ENCODE data around the gene FMNL2.

DNA sequence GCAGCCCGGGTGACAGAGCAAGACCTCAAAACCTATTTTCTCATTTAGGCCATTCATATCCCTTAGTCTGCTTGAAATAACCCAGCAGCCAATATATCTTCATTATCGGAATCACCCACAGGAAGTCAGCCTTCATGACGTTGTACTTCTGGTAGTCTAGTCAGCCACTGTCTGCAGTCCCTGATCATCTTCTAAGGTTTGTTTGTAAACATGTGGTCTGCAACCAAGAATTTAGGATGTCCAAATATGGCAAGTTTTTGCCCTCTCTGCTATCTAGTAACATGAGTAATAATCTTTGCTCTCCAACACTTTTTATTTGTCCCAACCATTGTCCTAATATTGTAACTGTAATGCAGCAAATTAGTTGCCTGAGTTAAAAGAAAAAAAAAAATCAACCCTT, 289.8 kb downstream of the FMNL2 start:
- TF ChIP-seq POLR2A (IDR thresholded peaks at IDR 0.05; ENCODE audit: low read length) (no peak), GATA1 (IDR thresholded peaks at IDR 0.05; ENCODE audit: low read depth, low read length) (no peak)

All from erythroblast (primary cell).